HepG2 (cell line): ENCODE data around the gene ANKRD11. TPM values are rescaled to one million over a fixed set of nuclear protein-coding genes. Genes with fewer than 3 reads are reported as not detected.

Experiments used
- HNF1B ChIP-seq: sonication (generic); formaldehyde crosslinking; IDR thresholded peaks from 2 replicates; pipeline ENCODE4 v1.5.1; 2020; ENCODE audit warnings: mild to moderate bottlenecking, moderate library complexity, missing genetic modification reagents
- IRX3 ChIP-seq: sonication (generic); formaldehyde crosslinking; IDR thresholded peaks from 2 replicates; pipeline ENCODE4 v1.8.1; 2023; ENCODE audit warnings: mild to moderate bottlenecking, low read depth, missing genetic modification reagents, borderline replicate concordance
- MTERF4 ChIP-seq: sonication (generic); formaldehyde crosslinking; IDR thresholded peaks from 2 replicates; pipeline ENCODE4 v1.8.0; 2023; ENCODE audit warnings: mild to moderate bottlenecking, missing genetic modification reagents
- ZBED4 ChIP-seq: sonication (generic); formaldehyde crosslinking; IDR thresholded peaks from 2 replicates; pipeline ENCODE4 v1.4.0; 2020; ENCODE audit warnings: missing genetic modification reagents, borderline replicate concordance
- ZNF414 ChIP-seq: sonication (generic); formaldehyde crosslinking; IDR thresholded peaks from 2 replicates; pipeline ENCODE4 v1.5.0; 2020; ENCODE audit warnings: missing genetic modification reagents
- polyA plus RNA-seq, 8 experiments: library from polyadenylated mRNA; depleted of rRNA in 3 of 8; stranded (reverse) in 7 of 8; unstranded in 1 of 8; fragments of >200 nt; fragmentation: Illumina TruSeq in 4 of 8; extraction: Trizol in 4 of 8; gene quantifications; 2 replicates each; pipeline versions ENCODE4 v1.2.1 to v1.2.3, GENCODE V29; 2011 to 2016; ENCODE audit warnings: low read depth in 4 of 8, missing spikeins in 1 of 8, mixed read lengths in 1 of 8; ENCODE audit not compliant: insufficient read depth in 1 of 8
- total RNA-seq, 5 experiments: library from RNA; depleted of rRNA; stranded (reverse); fragments of >200 nt; fragmentation: Illumina TruSeq; extraction: Trizol; gene quantifications; 2 replicates each; pipeline ENCODE4 v1.2.3, GENCODE V29; 2016; ENCODE audit warnings: low read depth in 1 of 5

The ANKRD11 gene
- total and polyA plus RNA-seq, 2 of the 13 experiments (the other 11 are each of a cell fraction or from before 2014, with no cell fraction given) = 21.4 to 38.4 TPM

- TF ChIP-seq ZBED4 = peak; percentile 26; the same call in 1 of the 2 replicates
- peak; percentile 34 for TF ChIP-seq HNF1B (CRISPR knock-in tag)
- TF ChIP-seq MTERF4 = no peak; the same call in 1 of the 2 replicates
- TF ChIP-seq ZNF414 (CRISPR knock-in tag) = no peak
- peak; percentile 18; the same call in 1 of the 2 replicates for TF ChIP-seq IRX3
These were observed at the start of gene ANKRD11 (continued) for GRCh38 chr16:89490439-89491237.
